NCI-H226 (cell line): Measurements from ENCODE around the gene TFAP2B.

ENCODE experiments used
- DNase-seq: peaks from one replicate; pipeline ENCODE4 v3.0.0-alpha.2; 2015

The TFAP2B gene

DNA sequence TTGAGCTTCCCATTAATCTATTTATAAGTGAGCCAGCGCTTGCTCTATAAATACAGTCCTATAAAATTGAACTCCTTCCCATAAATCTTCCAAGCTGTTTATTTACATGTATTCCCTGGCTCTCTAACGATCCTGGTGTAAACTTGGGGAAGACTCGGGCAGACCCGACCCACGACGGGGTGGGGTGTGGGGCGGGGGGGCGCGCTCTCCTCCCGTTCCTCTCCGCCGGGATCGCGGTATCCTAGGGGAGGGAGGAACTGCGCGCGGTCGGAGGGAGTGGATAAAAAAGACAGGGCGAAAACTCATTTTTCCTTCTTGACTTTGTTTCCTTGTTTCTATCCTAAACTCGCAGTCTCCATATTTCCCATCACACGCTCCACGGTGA, 31.1 kb downstream of the TFAP2B start:
- DNase-seq, result no peak

GRCh38 chr6:50850223-50851048, 31.8 kb downstream of the TFAP2B start:
- no peak for DNase-seq

DNA sequence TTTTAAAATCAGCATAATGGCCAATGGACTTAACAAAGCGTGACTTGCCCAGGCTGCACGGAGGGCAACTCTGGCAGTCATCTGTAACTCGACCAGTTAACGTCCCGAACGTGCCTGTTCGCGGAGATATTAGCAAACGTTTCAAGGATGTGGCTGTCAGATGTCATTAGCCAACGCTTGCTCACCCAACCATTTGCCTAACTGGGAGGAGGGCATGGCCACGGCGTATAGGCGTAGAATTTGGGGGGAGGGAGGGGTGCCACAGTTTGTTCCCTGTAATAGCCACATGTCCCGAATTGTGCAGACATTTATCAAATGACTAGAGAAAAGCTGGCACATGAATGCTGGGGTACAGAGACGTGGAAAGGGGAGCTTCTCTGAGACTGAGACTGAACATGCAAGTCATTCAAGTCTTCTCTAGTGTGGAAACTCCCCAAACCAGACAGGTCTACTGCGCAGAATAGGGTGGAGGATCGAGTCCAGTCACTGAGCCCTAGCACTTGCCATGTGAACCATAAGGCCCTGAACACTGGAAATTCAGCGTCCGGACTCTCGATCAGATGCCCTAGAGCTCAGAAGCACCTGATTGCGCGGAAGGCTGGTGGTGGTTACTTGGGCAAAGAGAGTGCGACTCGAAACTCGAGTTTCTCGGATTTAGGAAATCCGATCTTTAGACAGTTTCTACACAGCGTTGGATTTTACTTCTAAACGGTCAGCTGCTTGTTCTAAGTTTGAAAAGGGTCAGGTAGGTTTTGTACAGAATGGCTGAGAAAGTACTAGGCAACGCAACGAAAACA, 32.6 kb downstream of the TFAP2B start:
- no peak for DNase-seq

- DNase-seq, result no peak
Observed at GRCh38 chr6:50853939-50854338, 35.3 kb downstream of the TFAP2B start.

- no peak for DNase-seq
Observed at GRCh38 chr6:50861692-50862091, 43.0 kb downstream of the TFAP2B start.

GRCh38 chr6:50862176-50862575, 43.5 kb downstream of the TFAP2B start:
- DNase-seq, result no peak

GRCh38 chr6:50864601-50865000, 45.9 kb downstream of the TFAP2B start:
- no peak for DNase-seq

DNA sequence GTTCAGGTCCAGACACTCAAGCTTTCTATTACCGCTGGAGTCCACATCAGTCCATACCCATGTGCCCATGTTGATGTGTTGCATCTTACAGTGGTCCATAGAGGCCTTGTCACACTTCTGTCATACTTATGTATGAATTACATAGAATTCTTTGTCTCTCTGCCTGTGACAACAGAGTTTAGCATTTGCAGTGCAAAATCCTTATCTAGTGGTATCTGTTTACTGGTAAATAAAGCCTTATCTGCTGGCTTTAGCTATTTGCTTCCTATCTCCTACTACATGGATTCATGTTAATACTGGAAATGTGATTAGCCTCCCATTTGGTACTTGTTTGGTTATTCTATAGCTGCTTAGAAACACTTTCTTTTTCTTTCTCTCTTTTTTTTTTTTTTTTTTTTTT, 49.8 kb downstream of the TFAP2B start:
- DNase-seq, result no peak

GRCh38 chr6:50873167-50873566, 54.5 kb downstream of the TFAP2B start:
- no peak for DNase-seq

DNA sequence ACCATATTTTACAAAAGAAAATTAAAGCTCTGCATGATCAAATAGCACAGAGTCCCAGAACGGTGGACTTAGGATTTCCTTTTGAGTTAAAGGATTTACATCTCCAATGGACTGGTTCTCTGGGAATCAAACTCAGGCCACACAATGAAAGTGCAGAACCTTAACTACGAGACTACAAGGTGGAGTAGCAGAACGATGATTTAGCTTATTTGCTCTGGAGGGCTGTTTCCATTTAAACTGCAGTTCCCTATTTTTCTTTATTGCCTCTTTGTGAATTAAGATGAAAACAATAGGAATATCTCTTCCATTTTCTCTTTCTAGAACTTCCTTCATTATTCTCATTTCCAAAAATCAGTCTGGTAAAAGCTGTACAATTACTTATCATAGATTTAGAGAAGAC, 65.7 kb downstream of the TFAP2B start:
- DNase-seq, result no peak

GRCh38 chr6:50887112-50887511, 68.4 kb downstream of the TFAP2B start:
- no peak for DNase-seq

- no peak for DNase-seq
Observed at GRCh38 chr6:50889497-50889896, 70.8 kb downstream of the TFAP2B start.

- no peak for DNase-seq
Observed at GRCh38 chr6:50889935-50890334, 71.3 kb downstream of the TFAP2B start.

DNA sequence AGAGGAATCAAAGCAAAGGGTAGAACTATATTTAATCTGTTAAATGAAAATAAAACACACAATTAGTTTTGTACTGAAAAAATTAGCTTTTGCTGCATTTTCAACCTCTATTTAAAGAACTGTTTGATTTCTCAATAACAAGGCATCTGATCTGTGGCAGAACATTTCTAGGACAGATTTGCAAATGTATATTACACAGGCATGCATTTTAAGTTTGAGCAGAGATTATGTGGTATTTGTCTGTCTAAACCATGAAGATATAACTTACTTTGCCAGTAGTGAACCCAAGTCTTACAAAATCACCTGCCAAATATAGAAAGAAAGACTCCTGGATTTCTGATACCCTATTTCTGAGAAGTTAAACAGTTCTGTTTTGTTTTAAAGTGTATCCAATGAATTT, 71.9 kb downstream of the TFAP2B start:
- no peak for DNase-seq

GRCh38 chr6:50891290-50891689, 72.6 kb downstream of the TFAP2B start:
- no peak for DNase-seq
